H1 (cell line): ENCODE measurements around the gene RS1. TPM values are rescaled to one million over a fixed set of nuclear protein-coding genes. Genes with fewer than 3 reads are reported as not detected.

Experiments
- CTCF ChIA-PET: fragments of 300-600 bp; sonication (Branson Sonifier 250); formaldehyde crosslinking; loops from one replicate; lab custom pipeline; 2021; ENCODE audit not compliant: partially characterized antibody; lab: Charles Lee
- POLR2A ChIA-PET: fragments of 300-600 bp; sonication (Branson Sonifier 250); formaldehyde crosslinking; loops from one replicate; lab custom pipeline; 2021; ENCODE audit warnings: inconsistent platforms; ENCODE audit not compliant: partially characterized antibody; lab: Charles Lee
- DNase-seq, 2 experiments: peaks; one replicate each; pipeline versions ENCODE4 v3.0.0 to v3.0.0-alpha.2; 2010 to 2022; ENCODE audit warnings: low spot score in 2 of 2, low read depth in 1 of 2, mixed read lengths in 1 of 2
- FAIRE-seq: peaks from 2 replicates; lab custom pipeline; 2011; peaks lifted over from hg19 to GRCh38; lab: Jason Lieb, UNC
- H2AFZ ChIP-seq: 2 replicates; pipeline ENCODE4 v1.8.1; 2012; ENCODE audit warnings: low read length, inconsistent platforms
- H2AK5ac ChIP-seq: 2 replicates; pipeline ENCODE4 v1.6.1; 2013; ENCODE audit warnings: low read depth, low read length
- H2BK120ac ChIP-seq: replicated peaks from 2 replicates; pipeline ENCODE3; 2013; ENCODE audit warnings: low read depth, low read length, inconsistent platforms
- H2BK12ac ChIP-seq: 2 replicates; pipeline ENCODE4 v1.6.1; 2013; ENCODE audit warnings: low read depth, low read length
- H2BK15ac ChIP-seq: 2 replicates; pipeline ENCODE4 v1.6.1; 2013; ENCODE audit warnings: low read length
- H2BK20ac ChIP-seq: 2 replicates; pipeline ENCODE4 v1.6.1; 2013; ENCODE audit warnings: low read length
- H2BK5ac ChIP-seq: 2 replicates; pipeline ENCODE4 v1.6.1; 2013; ENCODE audit warnings: low read depth, low read length
- H3K14ac ChIP-seq: 2 replicates; pipeline ENCODE4 v1.6.1; 2013; ENCODE audit warnings: inconsistent platforms; ENCODE audit not compliant: insufficient read length
- H3K18ac ChIP-seq: 2 replicates; pipeline ENCODE4 v1.6.1; 2013; ENCODE audit warnings: low read length; ENCODE audit errors: extremely low read depth
- H3K23ac ChIP-seq: 2 replicates; pipeline ENCODE4 v1.6.1; 2013; ENCODE audit warnings: inconsistent platforms; ENCODE audit not compliant: insufficient read length
- H3K23me2 ChIP-seq: 2 replicates; pipeline ENCODE4 v1.6.1; 2013; ENCODE audit warnings: low read depth, low read length
- H3K27ac ChIP-seq: 2 replicates; pipeline ENCODE4 v1.6.1; 2011; ENCODE audit warnings: low read depth, low read length, inconsistent platforms
- H3K27me3 ChIP-seq, 4 experiments: replicated peaks in 1 of 4; 1 replicate in 1 of 4; 2 replicates in 3 of 4; pipeline versions ENCODE4 v1.6.1 to v1.8.1; 2011 to 2013; ENCODE audit warnings: low read length in 3 of 4, mild to moderate bottlenecking in 3 of 4, inconsistent platforms in 2 of 4, mixed read lengths in 2 of 4, moderate library complexity in 1 of 4; ENCODE audit not compliant: control insufficient read depth in 3 of 4, insufficient read depth in 3 of 4; ENCODE audit errors: extremely low read depth in 1 of 4
- H3K36me3 ChIP-seq, 4 experiments: 2 replicates each; pipeline versions ENCODE4 v1.6.1 to v1.8.1; 2011 to 2013; ENCODE audit warnings: mild to moderate bottlenecking in 4 of 4, low read length in 3 of 4, moderate library complexity in 2 of 4, control low read depth in 1 of 4, inconsistent platforms in 1 of 4; ENCODE audit not compliant: insufficient read depth in 4 of 4, control insufficient read depth in 2 of 4
- H3K4ac ChIP-seq: replicated peaks from 2 replicates; pipeline ENCODE3; 2013; ENCODE audit warnings: low read length, low read depth, mixed read lengths, inconsistent platforms; ENCODE audit not compliant: insufficient read length
- H3K4me1 ChIP-seq, 4 experiments: replicated peaks in 1 of 4; 1 replicate in 1 of 4; 2 replicates in 3 of 4; pipeline versions ENCODE4 v1.6.1 to v1.8.1; 2011 to 2013; ENCODE audit warnings: low read length in 3 of 4, inconsistent platforms in 2 of 4, mixed read lengths in 1 of 4; ENCODE audit not compliant: insufficient read depth in 4 of 4, control insufficient read depth in 3 of 4
- H3K4me2 ChIP-seq, 2 experiments: 2 replicates each; pipeline versions ENCODE4 v1.6.1 to v1.8.1; 2011 to 2013; ENCODE audit warnings: low read depth in 2 of 2, low read length in 2 of 2, control low read depth in 1 of 2, inconsistent platforms in 1 of 2, mild to moderate bottlenecking in 1 of 2; ENCODE audit not compliant: insufficient read depth in 1 of 2
- H3K4me3 ChIP-seq, 4 experiments: fragments of 200-600, 300-600 bp in 1 of 4; sonication (generic), shearing (Covaris generic), sonication (Bioruptor Twin) in 1 of 4; 2 replicates each; pipeline versions ENCODE4 v1.5.1 to v1.8.1; 2011 to 2016; ENCODE audit warnings: low read length in 4 of 4, low read depth in 3 of 4, control low read depth in 2 of 4, inconsistent platforms in 2 of 4, mild to moderate bottlenecking in 2 of 4, mixed read lengths in 1 of 4, moderate library complexity in 1 of 4; ENCODE audit not compliant: insufficient read depth in 2 of 4; ENCODE audit errors: extremely low read depth in 1 of 4
- H3K56ac ChIP-seq: replicated peaks from 2 replicates; pipeline ENCODE3; 2013; ENCODE audit warnings: low read depth, mild to moderate bottlenecking, mixed read lengths, low read length, inconsistent platforms; ENCODE audit not compliant: insufficient read length
- H3K79me1 ChIP-seq: 2 replicates; pipeline ENCODE4 v1.6.1; 2013; ENCODE audit warnings: low read depth, low read length, control low read depth
- H3K79me2 ChIP-seq, 2 experiments: 2 replicates each; pipeline versions ENCODE4 v1.6.1 to v1.8.1; 2012 to 2013; ENCODE audit warnings: low read length in 2 of 2, mild to moderate bottlenecking in 2 of 2, inconsistent platforms in 1 of 2; ENCODE audit not compliant: insufficient read depth in 2 of 2, control insufficient read depth in 1 of 2
- H3K9ac ChIP-seq, 4 experiments: replicated peaks in 1 of 4; 1 replicate in 1 of 4; 2 replicates in 3 of 4; pipeline versions ENCODE4 v1.6.1 to v1.8.1; 2011 to 2013; ENCODE audit warnings: low read depth in 3 of 4, low read length in 3 of 4, control low read depth in 2 of 4, mild to moderate bottlenecking in 2 of 4, moderate library complexity in 2 of 4, inconsistent platforms in 1 of 4; ENCODE audit errors: extremely low read depth in 1 of 4
- H3K9me3 ChIP-seq, 2 experiments: 2 replicates each; pipeline versions ENCODE4 v1.6.1 to v1.8.1; 2012 to 2013; ENCODE audit warnings: mild to moderate bottlenecking in 2 of 2, moderate library complexity in 2 of 2, control low read depth in 1 of 2, inconsistent platforms in 1 of 2, low read depth in 1 of 2, low read length in 1 of 2, mixed read lengths in 1 of 2; ENCODE audit not compliant: insufficient read depth in 2 of 2
- H4K20me1 ChIP-seq, 2 experiments: replicated peaks in 1 of 2; 2 replicates each; pipeline versions ENCODE3 to v1.8.1; 2011 to 2013; ENCODE audit warnings: inconsistent platforms in 2 of 2, low read length in 2 of 2, mild to moderate bottlenecking in 1 of 2; ENCODE audit not compliant: insufficient read depth in 2 of 2, control insufficient read depth in 1 of 2
- H4K5ac ChIP-seq: 2 replicates; pipeline ENCODE4 v1.6.1; 2013; ENCODE audit warnings: low read length, low read depth, mixed read lengths, inconsistent platforms; ENCODE audit not compliant: insufficient read length
- H4K8ac ChIP-seq: 2 replicates; pipeline ENCODE4 v1.8.0; 2013; ENCODE audit warnings: mild to moderate bottlenecking, moderate library complexity, low read length, inconsistent platforms; ENCODE audit not compliant: insufficient read depth; ENCODE audit errors: extremely low read depth
- H4K91ac ChIP-seq: replicated peaks from 2 replicates; pipeline ENCODE3; 2013; ENCODE audit warnings: low read length, mixed read lengths, inconsistent platforms; ENCODE audit not compliant: insufficient read length
- ASH2L ChIP-seq: fragments of 200-600, 300-600 bp; sonication (generic); IDR thresholded peaks from one replicate; pipeline ENCODE4 v1.7.1; 2017; ENCODE audit warnings: low read length
- BACH1 ChIP-seq: IDR thresholded peaks from 2 replicates; pipeline ENCODE4 v1.6.1; 2012; ENCODE audit warnings: low read length, improper control_type of control experiment
- BRCA1 ChIP-seq: IDR thresholded peaks from 2 replicates; pipeline ENCODE4 v1.6.1; 2012; ENCODE audit warnings: low read depth, low read length, improper control_type of control experiment
- CEBPB ChIP-seq: IDR thresholded peaks from 2 replicates; pipeline ENCODE4 v1.6.1; 2012; ENCODE audit warnings: low read depth, low read length
- EZH2 ChIP-seq: fragments of 200-600 bp; sonication (generic); IDR thresholded peaks from 2 replicates; pipeline ENCODE4 v1.7.1; 2012; ENCODE audit warnings: low read depth, mild to moderate bottlenecking, moderate library complexity, low read length, inconsistent platforms; ENCODE audit not compliant: severe bottlenecking
- NRF1 ChIP-seq: IDR thresholded peaks from 2 replicates; pipeline ENCODE4 v1.6.1; 2011; ENCODE audit warnings: mild to moderate bottlenecking, low read depth, low read length, improper control_type of control experiment
- PHF8 ChIP-seq: fragments of 200-600 bp; sonication (generic); conservative IDR thresholded peaks from 2 replicates; pipeline ENCODE4 v1.7.1; 2012; ENCODE audit warnings: low read depth, mild to moderate bottlenecking, inconsistent platforms, low read length, moderate library complexity
- TBP ChIP-seq: IDR thresholded peaks from 2 replicates; pipeline ENCODE4 v1.6.1; 2011; ENCODE audit warnings: low read depth, low read length, improper control_type of control experiment
- TCF12 ChIP-seq: IDR thresholded peaks from 2 replicates; pipeline ENCODE4 v1.6.1; 2011; ENCODE audit warnings: low read depth, mild to moderate bottlenecking, low read length
- TEAD4 ChIP-seq: IDR thresholded peaks from 2 replicates; pipeline ENCODE4 v1.6.1; 2012; ENCODE audit warnings: low read depth, low read length, inconsistent platforms, mixed read lengths
- WGBS, 2 experiments: shearing (Covaris generic) in 1 of 2; methylation state at CpG; one replicate each; pipeline versions ENCODE4 v1.1.6 to v1.1.7; 2013 to 2015; ENCODE audit warnings: low lambda C conversion rate in 2 of 2, mixed read lengths in 2 of 2, inconsistent platforms in 1 of 2, low coverage in 1 of 2, missing lambda C conversion rate in 1 of 2; ENCODE audit not compliant: insufficient replicate concordance in 2 of 2, insufficient coverage in 1 of 2, insufficient read length in 1 of 2; ENCODE audit errors: extremely low coverage in 1 of 2, missing lambda C conversion rate in 1 of 2; 5-methylcytosine and 5-hydroxymethylcytosine counted together
- polyA plus RNA-seq, 7 experiments: library from polyadenylated mRNA; depleted of rRNA in 3 of 7; stranded (reverse) in 5 of 7; unstranded in 2 of 7; fragments of >200 nt in 5 of 7; fragments of 200-250 nt in 2 of 7; gene quantifications; 1 replicate in 5 of 7; 2 replicates in 1 of 7; 4 replicates in 1 of 7; pipeline versions ENCODE4 v1.2.1 to v1.2.3, GENCODE V29; 2011 to 2013; ENCODE audit warnings: missing spikeins in 2 of 7, mixed read lengths in 2 of 7
- total RNA-seq: library from RNA; stranded (reverse); fragmentation: NEBNext Ultra II Directional; extraction: Animal tissue kit (Norgen Biotek cat#: 25700); gene quantifications from 2 replicates; pipeline ENCODE4 v1.2.1, GENCODE V29; 2021
- TF ChIP-seq, protein P1 (sequence below): IDR thresholded peaks from 2 replicates; pipeline ENCODE4 v1.6.1; 2012; ENCODE audit warnings: low read length, inconsistent platforms

RS1 gene
- total and polyA plus RNA-seq, 2 of the 8 experiments (the other 6 are each of a cell fraction or from before 2014, with no cell fraction given) = 0.03 TPM; not detected in 1

DNA sequence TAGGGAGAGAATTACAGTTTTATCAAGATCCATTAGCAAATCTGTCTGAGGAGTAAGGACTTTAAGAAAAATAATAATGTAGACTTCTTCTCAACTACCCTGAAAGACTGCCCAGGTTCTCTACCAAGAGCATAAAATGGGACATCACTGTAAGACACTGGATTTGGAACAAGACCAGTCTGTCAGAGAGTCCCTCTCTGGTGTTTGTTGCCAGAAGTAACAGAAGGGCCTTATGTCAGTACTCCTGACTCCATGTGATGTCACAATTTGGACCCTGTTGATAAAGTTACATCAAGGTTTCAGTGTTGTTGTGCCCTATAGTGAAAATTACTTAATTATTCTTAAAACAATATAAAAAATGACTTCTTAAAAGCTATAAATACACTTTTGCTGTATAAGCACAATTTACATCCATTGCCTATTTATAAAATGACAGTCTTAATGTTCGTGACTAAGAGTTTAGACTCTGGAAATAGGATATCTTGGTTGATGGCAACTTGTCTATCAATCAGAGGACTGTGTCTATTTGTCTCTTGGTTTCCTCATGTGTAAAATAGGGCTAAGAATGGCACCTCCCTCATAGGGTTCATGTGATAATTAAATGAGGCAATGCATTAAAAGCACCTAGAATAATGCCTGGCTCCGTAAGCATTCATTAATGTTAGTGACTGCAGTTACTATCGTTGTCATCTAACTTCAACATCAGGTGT lies 57.8 kb downstream of the RS1 start:
- no peak overlapping the region for H3K23ac ChIP-seq
- no peak for FAIRE-seq
- H2AFZ ChIP-seq = no peak overlapping the region
- no peak for TF ChIP-seq TBP
- TF ChIP-seq ASH2L = no peak
- TF ChIP-seq BRCA1 = no peak
- TF ChIP-seq, protein P1, sequence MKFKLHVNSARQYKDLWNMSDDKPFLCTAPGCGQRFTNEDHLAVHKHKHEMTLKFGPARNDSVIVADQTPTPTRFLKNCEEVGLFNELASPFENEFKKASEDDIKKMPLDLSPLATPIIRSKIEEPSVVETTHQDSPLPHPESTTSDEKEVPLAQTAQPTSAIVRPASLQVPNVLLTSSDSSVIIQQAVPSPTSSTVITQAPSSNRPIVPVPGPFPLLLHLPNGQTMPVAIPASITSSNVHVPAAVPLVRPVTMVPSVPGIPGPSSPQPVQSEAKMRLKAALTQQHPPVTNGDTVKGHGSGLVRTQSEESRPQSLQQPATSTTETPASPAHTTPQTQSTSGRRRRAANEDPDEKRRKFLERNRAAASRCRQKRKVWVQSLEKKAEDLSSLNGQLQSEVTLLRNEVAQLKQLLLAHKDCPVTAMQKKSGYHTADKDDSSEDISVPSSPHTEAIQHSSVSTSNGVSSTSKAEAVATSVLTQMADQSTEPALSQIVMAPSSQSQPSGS = no peak
- TF ChIP-seq CEBPB = no peak
- TF ChIP-seq NRF1 = no peak
- no peak for TF ChIP-seq EZH2
- TF ChIP-seq TCF12 = no peak
- no peak for TF ChIP-seq TEAD4
- TF ChIP-seq BACH1 = no peak
- no peak for TF ChIP-seq PHF8

More for the DNA sequence above, 57.8 kb downstream of the RS1 start:
- H3K56ac ChIP-seq = no peak overlapping the region
- H4K5ac ChIP-seq = no peak overlapping the region
- no peak overlapping the region for H3K18ac ChIP-seq
- H3K27me3 ChIP-seq = no peaks in the 10 kb centered on the region
- DNase-seq = no peak
- H2BK12ac ChIP-seq = no peak overlapping the region
- peaks cover 2 to 17% (median 7%) of the 10 kb centered on the region in 4 experiments; a peak in 5 of 8 replicates for H3K36me3 ChIP-seq
- H3K23me2 ChIP-seq = no peaks in the 10 kb centered on the region
- H3K4me2 ChIP-seq = no peak overlapping the region
- no peaks in the 10 kb centered on the region for H3K79me1 ChIP-seq
- H2AK5ac ChIP-seq = no peak overlapping the region
- H3K27ac ChIP-seq = no peak overlapping the region
- H3K9ac ChIP-seq = no peak overlapping the region
- H4K91ac ChIP-seq = no peak overlapping the region
- H2BK15ac ChIP-seq = no peak overlapping the region
- no peaks in the 10 kb centered on the region for H3K9me3 ChIP-seq
- H2BK5ac ChIP-seq = no peak overlapping the region
- no peak overlapping the region for H4K8ac ChIP-seq
- H4K20me1 ChIP-seq = peaks cover 0 to 1% of the 10 kb centered on the region in 2 experiments
- H2BK20ac ChIP-seq = no peak overlapping the region
- CTCF ChIA-PET = no interaction called here
- H2BK120ac ChIP-seq = no peak overlapping the region
- WGBS, 2 experiments = 88% methylated on average over 2 of the region's 3 CpGs; no CpG with 5 or more reads in 1 of the 2 experiments
- H3K79me2 ChIP-seq = no peaks in the 10 kb centered on the region
- POLR2A ChIA-PET = no interaction called here
- H3K14ac ChIP-seq = no peak overlapping the region
- no peak overlapping the region for H3K4me3 ChIP-seq
- no peak overlapping the region for H3K4ac ChIP-seq
- no peaks in the 10 kb centered on the region for H3K4me1 ChIP-seq
